Astrocyte (in vitro differentiated cells and primary cell): ENCODE results near the gene EIF4EBP3. TPM values are rescaled to one million over a fixed set of nuclear protein-coding genes. Genes with fewer than 3 reads are reported as not detected.

Source experiments
- DNase-seq: peaks from one replicate; pipeline ENCODE4 v3.0.0-alpha.2; 2010; ENCODE audit warnings: low read depth
- FAIRE-seq: peaks from 2 replicates; lab custom pipeline; 2011; peaks lifted over from hg19 to GRCh38; lab: Jason Lieb, UNC
- H2AFZ ChIP-seq: 2 replicates; pipeline ENCODE4 v1.6.0; 2012; ENCODE audit warnings: low read depth, low read length, inconsistent platforms
- H3K27ac ChIP-seq: 2 replicates; pipeline ENCODE4 v1.5.1; 2011; ENCODE audit warnings: low read depth, low read length, inconsistent platforms
- H3K27me3 ChIP-seq: 2 replicates; pipeline ENCODE4 v1.6.0; 2011; ENCODE audit warnings: low read length, inconsistent platforms; ENCODE audit not compliant: insufficient read depth
- H3K36me3 ChIP-seq: 2 replicates; pipeline ENCODE4 v1.5.1; 2011; ENCODE audit warnings: low read length, inconsistent platforms; ENCODE audit not compliant: insufficient read depth
- H3K4me1 ChIP-seq: 2 replicates; pipeline ENCODE4 v1.5.1; 2011; ENCODE audit warnings: low read length, inconsistent platforms; ENCODE audit not compliant: insufficient read depth
- H3K4me2 ChIP-seq: 2 replicates; pipeline ENCODE4 v1.6.0; 2012; ENCODE audit warnings: low read length, inconsistent platforms
- H3K4me3 ChIP-seq: 2 replicates; pipeline ENCODE4 v1.5.1; 2011; ENCODE audit warnings: low read depth, mild to moderate bottlenecking, low read length, inconsistent platforms; ENCODE audit not compliant: insufficient read depth
- H3K79me2 ChIP-seq: 2 replicates; pipeline ENCODE4 v1.6.0; 2012; ENCODE audit warnings: mild to moderate bottlenecking, low read length, inconsistent platforms; ENCODE audit not compliant: insufficient read depth
- H3K9ac ChIP-seq: 2 replicates; pipeline ENCODE4 v1.6.0; 2012; ENCODE audit warnings: mild to moderate bottlenecking, low read length, inconsistent platforms
- H3K9me3 ChIP-seq: 2 replicates; pipeline ENCODE4 v1.5.1; 2012; ENCODE audit warnings: low read depth, mild to moderate bottlenecking, low read length, inconsistent platforms; ENCODE audit not compliant: insufficient read depth
- H4K20me1 ChIP-seq: 2 replicates; pipeline ENCODE4 v1.6.0; 2012; ENCODE audit warnings: low read length, inconsistent platforms; ENCODE audit not compliant: insufficient read depth
- H3K27ac Mint-ChIP-seq: one replicate; pipeline ENCODE4 v1.8.0; 2021; ENCODE audit warnings: mild to moderate bottlenecking, mixed read lengths; ENCODE audit not compliant: unreplicated experiment
- H3K27me3 Mint-ChIP-seq: one replicate; pipeline ENCODE4 v1.8.0; 2021; ENCODE audit warnings: low read depth, mixed read lengths; ENCODE audit not compliant: unreplicated experiment
- H3K36me3 Mint-ChIP-seq: one replicate; pipeline ENCODE4 v1.8.0; 2021; ENCODE audit warnings: low read depth, mixed read lengths; ENCODE audit not compliant: unreplicated experiment
- H3K4me1 Mint-ChIP-seq: one replicate; pipeline ENCODE4 v1.8.0; 2021; ENCODE audit warnings: low read depth, mixed read lengths; ENCODE audit not compliant: unreplicated experiment
- H3K4me3 Mint-ChIP-seq: one replicate; pipeline ENCODE4 v1.8.0; 2021; ENCODE audit warnings: mild to moderate bottlenecking, moderate library complexity, mixed read lengths; ENCODE audit not compliant: unreplicated experiment
- H3K9me3 Mint-ChIP-seq: one replicate; pipeline ENCODE4 v1.8.0; 2021; ENCODE audit warnings: mild to moderate bottlenecking, mixed read lengths; ENCODE audit not compliant: unreplicated experiment
- CTCF ChIP-seq: IDR thresholded peaks from 2 replicates; pipeline ENCODE4 v1.5.1; 2011; ENCODE audit warnings: low read depth, mild to moderate bottlenecking, inconsistent platforms, low read length, moderate library complexity; ENCODE audit not compliant: insufficient read depth
- EZH2 ChIP-seq: IDR thresholded peaks from 2 replicates; pipeline ENCODE4 v1.6.1; 2012; ENCODE audit warnings: mild to moderate bottlenecking, low read length, inconsistent platforms; ENCODE audit not compliant: insufficient read depth
- total RNA-seq: library from RNA; stranded (reverse); gene quantifications from 2 replicates; pipeline ENCODE4 v1.2.1, GENCODE V29; 2021

Gene EIF4EBP3
- total RNA-seq, 1 donor from 2014 or later: 3.6 TPM

GRCh38 chr5:140550147-140551079 lies 3.0 kb downstream of the EIF4EBP3 start:
- peaks cover 36% of the 10 kb centered on the region for H3K36me3 ChIP-seq
- FAIRE-seq (no peak), DNase-seq (no peak)
- Mint-ChIP-seq H3K36me3 (peaks cover 32% of the 10 kb centered on the region), H3K9me3 (no peaks in the 10 kb centered on the region), H3K4me3 (no peak overlapping the region), H3K27me3 (no peaks in the 10 kb centered on the region), H3K4me1 (peaks cover 39% of the 10 kb centered on the region), H3K27ac (no peak overlapping the region)
- H2AFZ ChIP-seq: no peak overlapping the region
- no peaks in the 10 kb centered on the region for H3K9me3 ChIP-seq
- no peak overlapping the region for H3K9ac ChIP-seq
- peaks cover 74% of the 10 kb centered on the region for H4K20me1 ChIP-seq
- no peak overlapping the region for H3K4me3 ChIP-seq
- H3K4me1 ChIP-seq: peaks cover 32% of the 10 kb centered on the region
- H3K79me2 ChIP-seq: peaks cover 36% of the 10 kb centered on the region
- no peak for TF ChIP-seq CTCF
- TF ChIP-seq EZH2: no peak
- no peak overlapping the region for H3K27ac ChIP-seq
- no peak overlapping the region for H3K4me2 ChIP-seq
- no peaks in the 10 kb centered on the region for H3K27me3 ChIP-seq

- FAIRE-seq (no peak), DNase-seq (no peak)
- H3K27me3 Mint-ChIP-seq: no peaks in the 10 kb centered on the region
- no peak overlapping the region for H3K4me3 ChIP-seq
- H3K9ac ChIP-seq: no peak overlapping the region
- H3K36me3 ChIP-seq: peaks cover 36% of the 10 kb centered on the region
- no peak overlapping the region for H3K4me3 Mint-ChIP-seq
- H4K20me1 ChIP-seq: peaks cover 84% of the 10 kb centered on the region
- peaks cover 37% of the 10 kb centered on the region for H3K4me1 ChIP-seq
- H2AFZ ChIP-seq: no peak overlapping the region
- peaks cover 37% of the 10 kb centered on the region for H3K36me3 Mint-ChIP-seq
- peaks cover 51% of the 10 kb centered on the region for H3K79me2 ChIP-seq
- no peaks in the 10 kb centered on the region for H3K9me3 ChIP-seq
- H3K4me2 ChIP-seq: no peak overlapping the region
- H3K27ac Mint-ChIP-seq: no peak overlapping the region
- H3K27ac ChIP-seq: no peak overlapping the region
- H3K9me3 Mint-ChIP-seq: no peaks in the 10 kb centered on the region
- no peaks in the 10 kb centered on the region for H3K27me3 ChIP-seq
- no peak for TF ChIP-seq EZH2
- TF ChIP-seq CTCF: no peak
- peaks cover 42% of the 10 kb centered on the region for H3K4me1 Mint-ChIP-seq
Measured at GRCh38 chr5:140551872-140552271, 4.4 kb downstream of the EIF4EBP3 start.

DNA sequence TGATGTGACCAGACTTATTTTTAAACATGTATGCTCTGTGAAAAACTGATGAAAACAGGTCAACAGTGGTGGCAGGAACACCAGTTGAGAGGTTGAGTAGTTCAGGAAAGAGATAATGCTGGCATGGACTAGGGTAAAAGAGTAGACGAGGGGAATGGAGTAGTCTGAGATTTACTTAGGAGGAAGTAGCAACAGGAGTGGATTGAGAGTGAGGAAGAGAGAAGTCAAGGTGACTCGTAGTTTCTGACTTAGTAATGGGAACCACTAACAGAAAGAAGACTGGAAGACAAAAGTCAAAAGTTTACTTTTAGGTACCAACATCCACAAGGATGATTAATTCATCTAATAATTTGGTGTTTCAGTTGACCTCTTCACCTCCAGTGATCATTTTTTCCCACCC lies 6.2 kb downstream of the EIF4EBP3 start:
- H3K4me3 Mint-ChIP-seq: peak overlapping the region; percentile 40
- no peak overlapping the region for H3K4me3 ChIP-seq
- no peak overlapping the region for H2AFZ ChIP-seq
- FAIRE-seq (no peak), DNase-seq (no peak)
- peak overlapping the region; percentile 17 for H3K27ac Mint-ChIP-seq
- H4K20me1 ChIP-seq: peaks cover 76% of the 10 kb centered on the region
- H3K4me2 ChIP-seq: peak overlapping the region; percentile 86
- no peak overlapping the region for H3K9ac ChIP-seq
- peaks cover 29% of the 10 kb centered on the region for H3K4me1 ChIP-seq
- no peaks in the 10 kb centered on the region for H3K27me3 Mint-ChIP-seq
- H3K36me3 Mint-ChIP-seq: peaks cover 35% of the 10 kb centered on the region
- H3K79me2 ChIP-seq: peaks cover 58% of the 10 kb centered on the region
- no peaks in the 10 kb centered on the region for H3K9me3 Mint-ChIP-seq
- no peak overlapping the region for H3K27ac ChIP-seq
- TF ChIP-seq CTCF (no peak), EZH2 (no peak)
- H3K9me3 ChIP-seq: no peaks in the 10 kb centered on the region
- H3K36me3 ChIP-seq: peaks cover 36% of the 10 kb centered on the region
- no peaks in the 10 kb centered on the region for H3K27me3 ChIP-seq
- H3K4me1 Mint-ChIP-seq: peaks cover 40% of the 10 kb centered on the region
